Measurements from ENCODE around the gene ZNF888. TPM values are rescaled to one million over a fixed set of nuclear protein-coding genes. Genes with fewer than 3 reads are reported as not detected.
A peak's percentile ranks its signal among the peaks of the same experiment; 100 is the strongest.
"Not testable (repeated sequence)": the region's sequence is repeated elsewhere in the genome, so short reads cannot be mapped to it uniquely, and the experiment has no call there.

Gene ZNF888
- total RNA-seq, 1 experiment from 2014 or later: 4.6 TPM

DNA sequence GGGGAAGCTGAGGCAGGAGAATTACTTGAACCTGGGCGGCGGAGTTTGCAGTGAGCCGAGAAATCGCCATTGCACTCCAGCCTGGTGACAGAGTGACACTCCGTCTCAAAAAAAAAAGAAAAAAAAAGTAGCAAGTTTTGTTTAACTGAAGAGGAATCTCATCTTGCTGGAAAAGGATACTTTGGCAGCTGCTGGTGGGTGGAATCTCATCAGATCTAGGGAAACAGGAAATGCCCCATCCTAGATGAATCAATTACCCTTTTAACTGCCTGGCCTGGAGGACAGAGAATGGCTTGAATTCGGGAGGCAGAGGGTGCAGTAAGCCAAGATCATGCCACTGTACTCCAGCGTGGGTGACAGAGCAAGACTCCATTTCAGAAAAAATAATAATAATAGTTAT is 34.2 kb downstream of the ZNF888 start:
- CTCF ChIA-PET: no interaction called here
- BruUV-seq (replicated peaks): no TSS peak
- TF ChIP-seq EZH2 (IDR thresholded peaks at IDR 0.05; ENCODE audit: borderline replicate concordance, low read depth, low read length, poor library complexity, severe bottlenecking): no peak
- TF ChIP-seq, protein P1, sequence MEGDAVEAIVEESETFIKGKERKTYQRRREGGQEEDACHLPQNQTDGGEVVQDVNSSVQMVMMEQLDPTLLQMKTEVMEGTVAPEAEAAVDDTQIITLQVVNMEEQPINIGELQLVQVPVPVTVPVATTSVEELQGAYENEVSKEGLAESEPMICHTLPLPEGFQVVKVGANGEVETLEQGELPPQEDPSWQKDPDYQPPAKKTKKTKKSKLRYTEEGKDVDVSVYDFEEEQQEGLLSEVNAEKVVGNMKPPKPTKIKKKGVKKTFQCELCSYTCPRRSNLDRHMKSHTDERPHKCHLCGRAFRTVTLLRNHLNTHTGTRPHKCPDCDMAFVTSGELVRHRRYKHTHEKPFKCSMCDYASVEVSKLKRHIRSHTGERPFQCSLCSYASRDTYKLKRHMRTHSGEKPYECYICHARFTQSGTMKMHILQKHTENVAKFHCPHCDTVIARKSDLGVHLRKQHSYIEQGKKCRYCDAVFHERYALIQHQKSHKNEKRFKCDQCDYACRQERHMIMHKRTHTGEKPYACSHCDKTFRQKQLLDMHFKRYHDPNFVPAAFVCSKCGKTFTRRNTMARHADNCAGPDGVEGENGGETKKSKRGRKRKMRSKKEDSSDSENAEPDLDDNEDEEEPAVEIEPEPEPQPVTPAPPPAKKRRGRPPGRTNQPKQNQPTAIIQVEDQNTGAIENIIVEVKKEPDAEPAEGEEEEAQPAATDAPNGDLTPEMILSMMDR (conservative IDR thresholded peaks at IDR 0.05; ENCODE audit: low read depth, low read length): no peak
- no peaks in the 10 kb centered on the region for H3K27me3 ChIP-seq (replicated peaks; ENCODE audit: insufficient read depth, low read depth, low read length, poor library complexity)
- peaks cover 31% of the 10 kb centered on the region for H3K36me3 ChIP-seq (ENCODE audit: insufficient read depth, low read length, poor library complexity, severe bottlenecking)
- intact Hi-C loops (cut with micrococcal nuclease; ENCODE audit: unreplicated experiment): no loop called here
- POLR2A ChIA-PET (ENCODE audit: low non-redundant PET): no interaction called here
- H3K4me1 ChIP-seq (ENCODE audit: insufficient read depth, low read length, poor library complexity, severe bottlenecking): no peaks in the 10 kb centered on the region
- DNase-seq (ENCODE audit: low spot score): peak; percentile 47
- H3K9me3 ChIP-seq (ENCODE audit: low read depth, low read length, poor library complexity, severe bottlenecking): peaks cover 10% of the 10 kb centered on the region
- H3K27ac ChIP-seq (ENCODE audit: low read depth, low read length, poor library complexity, severe bottlenecking): no peak overlapping the region
- no peak overlapping the region for H3K4me3 ChIP-seq (ENCODE audit: low read depth, low read length, poor library complexity, severe bottlenecking)

DNA sequence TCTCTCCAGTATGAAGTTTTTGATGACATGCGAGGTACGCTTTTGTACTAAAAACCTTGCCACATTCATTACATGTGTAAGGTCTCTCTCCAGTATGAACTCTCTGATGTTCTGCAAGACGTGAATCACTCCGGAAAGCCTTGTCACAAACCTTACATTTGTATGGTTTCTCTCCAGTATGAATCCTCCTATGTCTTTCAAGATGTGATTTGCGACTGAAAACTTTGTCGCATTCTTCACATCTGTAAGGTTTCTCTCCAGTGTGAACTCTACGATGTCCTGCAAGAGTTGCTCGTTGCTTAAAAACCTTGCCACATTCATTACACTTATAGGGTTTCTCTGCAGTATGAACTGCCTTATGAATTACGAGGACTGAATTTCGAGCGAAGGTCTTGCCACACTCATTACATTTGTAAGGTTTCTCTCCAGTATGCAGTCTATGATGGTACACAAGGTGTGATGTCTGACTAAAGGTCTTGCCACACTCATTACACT is 42.3 kb downstream of the ZNF888 start:
- H3K4me3 ChIP-seq (ENCODE audit: low read depth, low read length, poor library complexity, severe bottlenecking): no peak overlapping the region
- BruUV-seq (replicated peaks): no TSS peak
- intact Hi-C loops (cut with micrococcal nuclease; ENCODE audit: unreplicated experiment): no loop called here
- H3K4me1 ChIP-seq (ENCODE audit: insufficient read depth, low read length, poor library complexity, severe bottlenecking): no peaks in the 10 kb centered on the region
- no peaks in the 10 kb centered on the region for H3K27me3 ChIP-seq (replicated peaks; ENCODE audit: insufficient read depth, low read depth, low read length, poor library complexity)
- no peak for DNase-seq (ENCODE audit: low spot score)
- no peak for TF ChIP-seq EZH2 (IDR thresholded peaks at IDR 0.05; ENCODE audit: borderline replicate concordance, low read depth, low read length, poor library complexity, severe bottlenecking)
- TF ChIP-seq, protein P1 (conservative IDR thresholded peaks at IDR 0.05; ENCODE audit: low read depth, low read length): no peak
- H3K9me3 ChIP-seq (ENCODE audit: low read depth, low read length, poor library complexity, severe bottlenecking): peaks cover 62% of the 10 kb centered on the region
- ChIA-PET CTCF (no interaction called here), POLR2A (ENCODE audit: low non-redundant PET) (no interaction called here)
- no peak overlapping the region for H3K27ac ChIP-seq (ENCODE audit: low read depth, low read length, poor library complexity, severe bottlenecking)
- H3K36me3 ChIP-seq (ENCODE audit: insufficient read depth, low read length, poor library complexity, severe bottlenecking): peaks cover 67% of the 10 kb centered on the region

DNA sequence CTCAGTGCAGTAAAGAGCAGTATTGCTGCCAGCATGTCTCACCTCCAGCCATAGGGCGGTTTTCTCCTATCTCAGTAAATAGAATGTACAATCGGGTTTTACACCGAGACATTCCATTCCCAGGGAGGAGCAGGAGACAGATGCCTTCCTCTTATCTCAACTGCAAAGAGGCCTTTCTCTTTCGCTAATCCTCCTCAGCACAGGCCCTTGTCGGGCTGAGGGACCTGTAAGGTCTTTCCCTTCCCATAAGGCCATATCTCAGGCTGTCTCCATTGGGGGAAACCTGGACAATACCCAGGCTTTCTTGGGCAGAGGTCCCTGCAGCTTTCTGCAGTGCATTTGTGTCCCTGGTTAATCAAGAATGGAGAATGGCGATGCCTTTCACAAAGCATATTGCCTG is 50.2 kb downstream of the ZNF888 start:
- H3K27ac ChIP-seq (ENCODE audit: low read depth, low read length, poor library complexity, severe bottlenecking); CTCF ChIA-PET; H3K36me3 ChIP-seq (ENCODE audit: insufficient read depth, low read length, poor library complexity, severe bottlenecking); H3K4me1 ChIP-seq (ENCODE audit: insufficient read depth, low read length, poor library complexity, severe bottlenecking); DNase-seq (ENCODE audit: low spot score); H3K27me3 ChIP-seq (replicated peaks; ENCODE audit: insufficient read depth, low read depth, low read length, poor library complexity); BruUV-seq (replicated peaks); H3K9me3 ChIP-seq (ENCODE audit: low read depth, low read length, poor library complexity, severe bottlenecking); intact Hi-C loops (cut with micrococcal nuclease; ENCODE audit: unreplicated experiment); H3K4me3 ChIP-seq (ENCODE audit: low read depth, low read length, poor library complexity, severe bottlenecking); POLR2A ChIA-PET (ENCODE audit: low non-redundant PET): not testable (repeated sequence)

DNA sequence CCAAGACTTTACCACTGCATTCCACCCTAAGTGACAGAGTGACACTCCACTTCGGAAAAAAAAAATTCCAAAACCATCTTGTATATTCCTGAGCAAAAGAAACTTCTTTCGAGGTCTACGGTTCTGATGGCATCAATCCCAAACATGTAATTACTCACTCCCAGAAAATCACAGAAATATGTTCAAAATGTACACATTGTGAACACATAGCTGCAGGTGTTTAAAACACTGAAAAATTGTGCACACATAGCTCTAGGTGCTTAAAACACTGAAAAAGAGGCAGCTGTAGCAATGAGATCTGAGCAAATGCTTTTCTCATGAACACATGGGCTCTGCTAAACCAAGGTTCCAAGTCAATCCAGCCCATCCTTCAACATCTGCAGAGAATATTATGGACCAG is 51.8 kb downstream of the ZNF888 start:
- no peaks in the 10 kb centered on the region for H3K4me1 ChIP-seq (ENCODE audit: insufficient read depth, low read length, poor library complexity, severe bottlenecking)
- CTCF ChIA-PET: no interaction called here
- no peak for DNase-seq (ENCODE audit: low spot score)
- H3K36me3 ChIP-seq (ENCODE audit: insufficient read depth, low read length, poor library complexity, severe bottlenecking): no peaks in the 10 kb centered on the region
- H3K27me3 ChIP-seq (replicated peaks; ENCODE audit: insufficient read depth, low read depth, low read length, poor library complexity): no peaks in the 10 kb centered on the region
- H3K4me3 ChIP-seq (ENCODE audit: low read depth, low read length, poor library complexity, severe bottlenecking): no peak overlapping the region
- TF ChIP-seq EZH2 (IDR thresholded peaks at IDR 0.05; ENCODE audit: borderline replicate concordance, low read depth, low read length, poor library complexity, severe bottlenecking): no peak
- TF ChIP-seq, protein P1 (conservative IDR thresholded peaks at IDR 0.05; ENCODE audit: low read depth, low read length): no peak
- intact Hi-C loops (cut with micrococcal nuclease; ENCODE audit: unreplicated experiment): no loop called here
- BruUV-seq (replicated peaks): no TSS peak
- no peak overlapping the region for H3K27ac ChIP-seq (ENCODE audit: low read depth, low read length, poor library complexity, severe bottlenecking)
- H3K9me3 ChIP-seq (ENCODE audit: low read depth, low read length, poor library complexity, severe bottlenecking): no peaks in the 10 kb centered on the region
- POLR2A ChIA-PET (ENCODE audit: low non-redundant PET): no interaction called here

DNA sequence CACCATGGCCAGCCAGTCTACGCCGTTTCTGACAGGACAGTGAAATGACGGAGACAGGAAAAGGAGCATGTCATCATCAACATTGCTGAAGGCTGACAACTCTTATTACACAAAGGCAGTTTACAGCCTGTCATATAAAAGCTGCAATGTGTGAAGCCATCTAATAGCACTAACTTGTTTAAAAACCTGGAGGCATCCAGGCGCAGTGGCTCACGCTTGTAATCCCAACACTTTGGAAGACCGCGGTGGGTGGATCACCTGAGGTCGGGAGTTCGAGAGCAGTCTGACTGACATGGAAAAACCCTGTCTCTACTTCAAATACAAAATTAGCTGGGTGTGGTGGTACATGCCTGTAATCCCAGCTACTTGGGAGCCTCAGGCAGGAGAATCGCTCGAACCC is 55.2 kb downstream of the ZNF888 start:
- H3K4me3 ChIP-seq (ENCODE audit: low read depth, low read length, poor library complexity, severe bottlenecking); H3K4me1 ChIP-seq (ENCODE audit: insufficient read depth, low read length, poor library complexity, severe bottlenecking); BruUV-seq (replicated peaks); CTCF ChIA-PET; H3K36me3 ChIP-seq (ENCODE audit: insufficient read depth, low read length, poor library complexity, severe bottlenecking); H3K27ac ChIP-seq (ENCODE audit: low read depth, low read length, poor library complexity, severe bottlenecking); DNase-seq (ENCODE audit: low spot score); H3K27me3 ChIP-seq (replicated peaks; ENCODE audit: insufficient read depth, low read depth, low read length, poor library complexity); H3K9me3 ChIP-seq (ENCODE audit: low read depth, low read length, poor library complexity, severe bottlenecking); POLR2A ChIA-PET (ENCODE audit: low non-redundant PET); intact Hi-C loops (cut with micrococcal nuclease; ENCODE audit: unreplicated experiment): not testable (repeated sequence)

Data from A673 (cell line).